Activated CD8-positive, alpha-beta memory T cell treated with anti-CD3 and anti-CD28 coated beads for 48 hours (primary cell): ENCODE results near the gene TIMM44.
"Not testable (repeated sequence)": the region's sequence is repeated elsewhere in the genome, so short reads cannot be mapped to it uniquely, and the experiment has no call there.

Experiments used
- DNase-seq, 3 experiments: peaks; one replicate each; pipeline ENCODE4 v3.0.0-alpha.2; 2020; ENCODE audit warnings: low read depth in 2 of 3, low spot score in 2 of 3

The TIMM44 gene

DNA sequence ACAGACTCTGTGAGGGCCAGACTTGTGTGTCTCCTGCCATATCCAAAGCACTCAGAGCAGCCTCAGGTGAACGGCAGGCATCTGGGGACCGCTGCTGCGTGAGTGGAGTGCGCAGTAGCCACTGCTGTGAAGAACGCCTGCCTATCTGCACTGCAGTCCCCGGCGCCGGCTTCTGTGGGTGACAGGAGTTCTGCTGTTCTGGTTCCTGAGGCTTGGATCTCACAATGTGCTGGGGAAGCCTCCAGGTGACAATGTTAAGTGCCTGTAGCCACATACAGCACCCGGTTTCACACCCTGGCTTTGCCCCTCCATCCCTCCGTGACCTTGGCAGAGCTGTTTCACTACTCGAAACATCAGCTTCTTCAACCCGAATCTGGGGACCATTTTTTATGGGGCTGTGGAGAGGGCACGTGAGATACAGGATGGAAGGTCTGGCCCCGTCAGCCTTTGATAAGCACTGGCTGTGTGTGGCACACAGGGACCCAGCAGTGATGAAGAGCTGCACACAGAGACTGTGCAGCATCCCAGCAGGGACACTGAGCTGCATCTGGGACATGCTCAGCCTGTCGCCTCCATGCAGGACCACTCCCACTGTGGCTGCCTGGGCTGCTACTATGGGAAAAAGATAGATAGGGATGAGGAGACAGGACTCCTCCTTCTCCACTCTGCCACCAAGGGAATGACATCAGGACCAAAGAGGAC, 33.7 kb upstream of the TIMM44 start:
- DNase-seq, result no peak

DNA sequence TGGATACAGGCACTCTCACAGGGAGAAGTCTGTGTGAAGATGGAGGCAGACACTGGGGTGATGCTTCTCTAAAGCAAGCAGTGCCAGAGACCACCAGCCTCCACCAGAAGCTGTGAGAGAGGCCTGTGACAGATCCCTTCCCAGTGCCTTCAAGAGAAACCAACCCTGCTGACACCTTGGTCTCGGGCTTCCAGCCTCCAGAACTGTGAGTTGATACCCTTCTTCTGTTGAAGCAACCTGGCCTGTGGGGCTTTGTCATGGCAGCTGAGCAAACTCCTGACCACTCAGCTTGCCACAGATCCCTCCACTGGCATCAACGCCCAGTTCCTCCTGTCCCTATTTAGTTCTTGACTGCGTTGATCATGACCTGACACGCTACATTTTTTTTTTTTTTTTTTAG, 33.0 kb upstream of the TIMM44 start:
- DNase-seq, result no peak

DNA sequence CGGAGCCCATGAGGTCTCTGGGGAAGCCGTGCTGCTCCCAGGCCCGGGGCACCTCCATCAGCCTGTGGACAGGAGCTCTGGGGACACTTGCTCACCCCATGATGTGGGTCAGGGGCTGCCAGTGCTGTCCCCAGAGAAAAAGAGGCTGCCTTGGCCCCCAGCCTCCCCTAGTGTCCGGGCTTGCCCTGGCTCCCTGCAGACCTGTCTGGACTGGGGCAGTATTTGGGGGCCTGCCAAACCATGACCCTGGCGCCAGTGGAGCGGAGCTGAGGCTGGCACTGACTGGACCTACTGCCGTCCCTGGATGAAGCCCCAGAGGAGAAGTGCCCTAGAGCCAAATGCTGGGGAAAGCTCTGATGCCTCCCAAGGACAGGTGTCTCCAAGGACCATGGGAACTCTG, 31.6 kb upstream of the TIMM44 start:
- DNase-seq, result no peak

DNA sequence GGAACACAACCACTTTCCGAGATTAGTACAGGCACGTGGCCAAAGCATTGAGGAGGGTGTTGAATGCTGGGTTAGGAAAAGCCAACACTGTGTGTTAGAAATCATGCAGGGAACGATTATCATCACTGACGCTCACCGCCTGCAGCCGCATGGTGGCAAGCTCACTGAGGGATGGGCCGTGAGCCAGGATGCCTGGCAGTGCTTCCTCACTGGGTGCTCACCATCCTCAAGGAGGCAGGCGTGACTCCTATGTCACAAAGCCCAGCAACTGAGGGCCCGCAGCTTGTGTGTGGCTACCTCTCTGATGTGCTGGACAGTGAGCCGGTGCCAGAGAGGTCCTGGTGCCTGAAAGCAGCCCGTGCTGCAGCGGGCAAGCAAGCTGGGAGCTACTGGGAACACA, 30.4 kb upstream of the TIMM44 start:
- DNase-seq, result no peak

DNA sequence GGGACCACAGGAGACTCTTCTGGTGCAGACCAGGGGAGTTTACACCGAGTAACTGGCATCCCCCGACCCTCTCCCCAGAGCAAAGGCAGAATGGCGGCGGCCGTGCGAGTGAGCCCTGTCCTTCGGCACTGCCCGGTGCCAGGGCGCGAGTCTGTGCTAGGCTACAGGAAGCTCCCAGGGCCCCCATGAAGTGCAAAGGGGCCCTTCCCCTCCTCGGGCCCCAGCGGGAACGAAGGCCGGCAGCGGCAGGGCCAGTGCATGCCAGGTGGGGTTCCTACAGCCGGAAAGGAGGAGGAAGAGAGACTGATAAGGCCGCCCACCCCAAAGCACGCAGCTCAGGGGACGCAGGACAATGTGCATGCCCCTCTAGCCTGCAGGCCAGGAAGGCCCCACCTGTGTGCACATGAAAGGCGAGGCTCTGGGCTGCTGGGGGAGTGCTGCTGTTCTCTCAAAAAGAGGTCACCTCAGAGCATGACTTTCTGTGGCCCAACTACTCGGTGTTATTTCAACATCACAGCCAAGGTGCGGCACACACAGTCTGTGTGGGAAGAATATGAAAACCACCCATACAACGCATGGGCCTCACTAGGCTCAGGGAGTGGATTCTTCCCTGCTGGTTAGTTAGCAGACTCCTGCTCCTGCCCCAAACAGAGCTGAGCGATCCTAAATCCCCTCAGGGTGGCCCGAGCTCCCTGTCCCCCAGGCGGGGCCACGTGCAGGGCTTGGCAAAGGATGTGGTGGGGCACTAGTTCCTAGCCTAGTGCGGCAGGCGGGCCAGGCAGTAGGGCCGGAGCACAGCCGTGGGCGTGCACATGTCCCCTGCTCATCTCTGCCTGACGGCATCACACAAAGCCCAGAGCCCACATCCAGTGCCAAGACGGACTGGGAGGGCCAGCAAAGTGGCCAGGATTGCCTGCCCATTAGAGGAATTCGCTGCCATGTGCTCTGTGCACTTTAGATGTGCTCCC, 28.4 kb upstream of the TIMM44 start:
- no peak for DNase-seq

DNA sequence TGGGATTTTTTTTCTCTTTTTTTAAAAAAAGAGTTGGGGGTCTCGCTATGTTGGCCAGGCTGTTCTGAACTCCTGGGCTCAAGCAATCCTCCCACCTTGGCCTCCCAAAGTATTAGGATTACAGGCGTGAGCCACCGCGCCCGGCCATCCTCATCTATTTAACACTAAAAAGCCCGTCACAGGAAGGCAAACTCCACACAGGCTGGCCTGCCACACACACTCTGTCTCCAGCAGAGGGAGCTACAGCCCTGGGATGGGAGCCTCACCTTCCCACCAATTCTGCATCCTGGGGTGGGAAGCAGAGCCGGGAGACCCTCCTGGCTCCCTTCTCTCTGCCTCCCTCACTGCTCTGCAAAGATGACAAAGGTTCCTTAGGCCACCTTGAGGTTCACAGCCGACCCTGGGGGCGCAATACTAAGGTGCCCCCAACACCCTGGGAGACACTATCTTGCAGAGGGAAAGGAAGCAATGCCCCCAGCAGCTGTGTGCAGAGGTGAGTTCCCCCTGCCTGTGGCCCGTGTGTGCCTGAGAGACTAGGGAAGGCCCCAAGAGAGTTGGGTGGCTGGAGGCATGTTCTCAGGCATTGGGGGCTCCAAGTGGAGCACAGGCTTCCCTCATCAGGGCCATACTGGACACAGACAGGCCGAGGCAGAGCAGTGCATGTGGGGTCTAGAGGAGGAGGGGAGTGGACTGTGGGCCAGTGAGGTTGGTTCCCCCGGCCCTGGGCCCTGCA, 27.4 kb upstream of the TIMM44 start:
- no peak for DNase-seq

DNA sequence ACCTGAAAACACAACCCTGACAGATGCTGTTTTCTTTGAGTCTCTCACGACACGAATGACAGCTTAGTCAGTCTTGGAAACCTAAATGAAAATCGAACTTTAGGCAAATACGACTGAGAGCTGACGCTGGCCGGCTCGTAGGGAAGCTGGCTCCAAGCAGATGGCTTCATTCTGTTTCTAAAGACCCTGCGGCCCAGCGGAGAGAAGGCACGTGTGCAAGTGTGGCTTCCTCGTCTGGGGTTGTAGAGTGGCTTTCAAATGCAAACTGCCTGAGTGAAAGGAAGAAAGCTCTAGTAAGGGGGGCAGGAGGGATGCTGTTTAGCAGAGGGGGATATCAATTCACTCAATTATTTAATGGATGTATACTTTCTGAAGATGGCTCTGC, 26.1 kb upstream of the TIMM44 start:
- DNase-seq, result no peak

DNA sequence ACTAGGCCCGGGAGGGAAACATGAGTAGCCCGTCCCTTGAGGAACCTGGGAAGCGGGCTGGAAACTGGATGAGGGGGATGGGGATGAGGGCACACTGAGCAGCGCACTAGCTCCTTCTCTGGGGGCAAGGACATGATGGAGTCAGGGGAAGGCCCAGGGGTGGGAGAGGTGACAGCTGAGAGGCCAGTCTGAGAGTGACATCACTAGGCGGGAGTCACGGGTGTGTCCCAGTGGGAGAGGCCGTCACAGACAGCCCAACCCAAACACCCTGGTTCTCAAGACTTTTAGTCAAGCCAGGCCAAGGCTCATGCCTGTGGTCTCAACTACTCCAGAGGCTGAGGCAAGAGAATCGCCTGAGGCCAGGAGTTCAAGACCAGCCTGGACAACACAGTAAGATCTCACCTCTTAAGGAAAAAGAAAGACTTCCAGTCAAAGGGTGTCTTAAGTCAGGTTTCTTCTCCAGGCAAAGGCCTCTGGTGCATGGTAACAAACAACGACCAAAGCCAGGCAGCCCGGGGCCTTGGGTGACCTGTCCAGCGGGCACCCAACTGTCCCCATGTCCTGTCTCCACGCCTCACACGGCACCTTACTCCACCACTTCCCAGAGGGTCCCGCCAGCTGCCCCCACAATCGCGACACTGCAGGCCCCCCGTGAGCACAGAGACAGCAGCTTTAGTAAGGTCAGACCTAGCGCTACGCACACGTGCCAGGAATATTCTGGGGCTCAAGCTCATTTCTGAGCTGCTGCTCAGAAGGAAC, 25.5 kb upstream of the TIMM44 start:
- no peak for DNase-seq

DNA sequence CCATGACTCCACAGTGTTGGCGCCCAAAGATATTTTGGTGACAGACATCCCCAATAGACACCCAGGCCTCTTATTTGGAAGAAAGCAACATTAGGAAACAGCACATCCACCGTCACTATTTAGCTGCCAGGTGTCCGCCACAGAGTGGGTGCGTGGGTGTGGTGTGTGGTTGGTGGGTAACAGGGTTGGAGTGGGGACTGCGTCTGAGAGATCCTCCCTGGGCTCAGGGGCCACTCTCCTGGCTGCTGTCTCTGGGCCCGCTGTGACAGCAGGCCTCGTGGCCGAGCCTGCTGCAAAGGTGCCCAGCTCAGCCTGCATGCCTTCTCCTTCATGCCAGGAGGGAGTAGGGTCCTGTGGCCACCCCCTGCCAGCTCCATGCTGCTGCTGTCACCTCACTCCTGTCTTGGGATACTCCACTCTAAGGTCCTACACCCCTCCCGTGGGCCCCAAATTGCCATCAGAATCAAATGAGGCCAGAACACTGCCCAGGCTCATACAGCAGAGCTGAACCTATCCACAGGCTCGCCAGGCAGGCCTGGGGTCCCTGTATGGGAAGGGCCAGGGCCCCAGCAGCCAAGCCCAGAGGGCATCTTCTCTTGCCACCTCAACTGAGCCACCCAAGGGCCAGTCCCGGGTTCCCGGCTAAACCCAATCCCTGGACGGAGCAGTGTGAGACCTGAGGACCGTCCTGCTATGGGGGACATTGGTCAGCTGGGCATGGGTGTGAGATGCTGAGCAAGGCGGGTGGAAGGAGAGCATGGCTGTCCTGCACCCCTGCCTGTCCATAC, 24.7 kb upstream of the TIMM44 start:
- DNase-seq, result no peak

DNA sequence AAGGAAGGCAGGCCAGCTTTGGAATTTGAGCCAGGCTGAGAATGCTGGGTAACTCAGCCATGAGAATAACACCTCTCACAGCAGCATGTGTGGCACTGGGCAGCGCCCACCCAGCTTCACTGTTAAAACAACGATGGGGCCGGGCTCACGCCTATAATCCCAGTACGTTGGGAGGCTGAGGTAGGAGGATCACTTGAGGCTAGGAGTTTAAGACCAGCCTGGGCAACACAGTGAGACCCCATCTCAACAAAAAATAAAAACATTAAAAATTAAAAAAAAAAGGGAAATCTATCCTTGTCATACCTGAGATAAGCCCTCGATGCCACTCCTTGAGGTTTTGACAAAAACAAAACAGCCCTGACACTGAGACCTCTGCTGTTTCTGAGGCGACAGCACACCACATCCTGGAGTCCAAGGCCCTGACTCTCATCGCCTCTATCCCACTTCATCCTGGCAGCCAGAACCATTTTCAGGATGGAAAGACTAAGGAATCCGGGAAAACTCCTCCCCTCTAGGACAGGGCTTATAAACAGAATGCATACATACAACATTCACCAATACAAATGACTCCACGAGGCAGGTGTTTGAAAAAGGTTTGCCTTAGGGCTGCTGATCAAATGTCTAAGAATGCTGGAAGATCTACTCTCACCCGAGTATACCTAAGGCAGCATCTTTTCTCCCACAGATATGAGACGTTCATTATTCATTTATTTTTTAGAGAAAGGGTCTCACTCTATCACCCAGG, 22.6 kb upstream of the TIMM44 start:
- no peak for DNase-seq

DNA sequence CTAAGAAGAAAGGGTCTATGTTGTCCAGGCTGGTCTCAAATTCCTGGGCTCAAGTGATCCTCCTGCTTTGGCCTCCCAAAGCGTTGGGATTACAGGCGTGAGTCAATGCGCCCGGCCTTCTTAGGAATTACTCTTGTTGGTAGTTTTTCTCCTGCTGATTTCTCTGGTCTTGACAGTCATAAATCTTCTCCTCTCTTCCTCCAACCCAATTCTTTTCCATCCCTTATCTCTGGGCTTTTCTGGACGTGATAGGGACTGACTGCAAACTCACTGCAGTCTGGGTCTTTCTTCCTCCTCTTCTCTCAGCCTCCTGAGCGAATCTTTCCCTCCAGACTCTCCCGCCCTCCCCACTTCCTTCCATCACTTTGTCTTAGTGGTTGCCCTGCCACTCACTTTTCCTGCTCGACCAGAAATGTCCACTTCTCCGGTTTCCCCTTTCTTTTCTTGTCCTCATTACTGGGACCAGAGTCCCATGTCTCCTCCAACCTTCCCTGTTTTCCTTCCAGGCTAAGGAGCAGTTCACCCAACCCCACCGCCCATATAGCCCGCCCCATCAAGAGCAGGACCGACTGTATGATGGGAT, 21.9 kb upstream of the TIMM44 start:
- DNase-seq, result no peak

DNA sequence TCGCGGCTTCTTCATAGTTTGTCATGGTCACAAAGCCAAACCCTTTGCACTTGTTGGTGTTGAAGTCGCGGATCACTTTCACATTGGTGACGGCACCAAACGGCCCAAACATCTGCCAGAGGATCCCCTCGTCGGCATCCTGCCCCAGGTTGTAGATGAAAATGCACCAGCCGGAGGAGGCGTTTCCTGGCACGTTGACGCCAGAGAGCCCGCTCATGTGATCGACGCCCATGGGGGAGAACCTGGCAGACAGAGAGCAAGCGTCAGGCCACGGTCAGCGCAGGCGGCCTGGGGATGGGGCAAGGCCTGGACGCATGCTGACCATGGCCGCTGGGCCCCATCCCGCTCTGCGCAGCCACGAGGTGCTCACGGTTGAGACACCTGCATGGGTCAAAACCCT, 20.1 kb upstream of the TIMM44 start:
- DNase-seq, result no peak

DNA sequence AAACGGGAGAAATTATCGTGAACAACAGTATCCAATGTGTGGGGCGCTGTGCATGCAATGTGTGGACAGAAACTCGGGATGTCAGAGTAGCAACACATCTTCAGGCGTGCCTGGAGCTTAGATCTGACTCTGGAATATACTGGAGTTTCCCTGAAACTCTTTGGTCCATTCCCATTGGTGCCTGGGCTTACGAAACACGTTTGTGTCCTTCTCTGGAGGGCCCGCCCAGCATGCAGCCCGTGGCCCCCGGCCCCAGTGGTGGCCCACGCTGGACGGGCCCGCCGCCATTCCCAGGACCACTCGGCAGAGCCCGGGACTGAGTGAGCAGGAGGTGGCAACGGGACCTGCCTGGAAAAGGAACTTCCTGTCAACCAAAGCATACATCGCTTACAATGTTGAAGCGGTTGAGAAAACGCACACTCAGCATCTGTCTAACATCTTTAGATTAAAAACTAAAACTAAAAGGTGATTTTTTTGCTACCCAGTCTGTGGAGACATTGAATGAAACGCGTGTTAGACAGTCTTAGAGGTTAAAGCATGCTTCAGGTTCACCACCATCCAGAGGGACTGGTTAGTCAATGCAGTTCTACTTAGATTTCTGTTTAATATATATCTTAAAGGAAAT, 19.3 kb upstream of the TIMM44 start:
- DNase-seq, result no peak

DNA sequence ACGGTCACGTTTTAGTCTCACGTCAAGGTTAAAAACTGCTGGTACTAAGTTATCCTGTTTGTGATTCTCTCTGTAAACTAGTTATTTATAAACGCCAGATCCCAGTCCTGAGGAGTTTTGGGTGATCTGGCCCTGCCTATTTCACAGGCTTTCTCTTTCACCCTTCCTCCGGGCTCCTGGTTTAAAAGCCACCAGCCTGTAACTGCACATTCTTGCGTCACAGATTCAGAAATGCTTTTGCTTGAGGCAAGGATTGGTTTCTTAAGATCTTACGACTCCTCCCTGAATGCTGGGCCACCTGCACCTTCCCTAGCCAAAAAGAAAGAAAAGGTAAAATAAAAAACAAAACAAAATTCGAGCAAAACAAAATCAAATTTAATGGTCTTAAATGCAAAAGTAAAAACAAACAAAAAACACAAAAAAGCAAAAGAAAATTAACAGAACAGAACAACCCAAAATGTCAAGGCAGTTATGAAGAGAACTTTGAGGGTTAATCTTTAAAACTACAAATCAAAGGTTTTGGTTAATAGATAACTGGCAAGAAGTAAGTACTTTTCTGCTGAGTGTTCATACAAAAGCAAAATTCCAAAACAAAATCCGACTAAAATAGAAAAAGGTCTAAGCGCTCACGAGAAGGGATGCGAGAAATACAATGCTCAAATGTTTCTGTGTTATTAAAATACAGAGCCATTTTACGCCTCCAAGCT, 18.6 kb upstream of the TIMM44 start:
- DNase-seq, result no peak

DNA sequence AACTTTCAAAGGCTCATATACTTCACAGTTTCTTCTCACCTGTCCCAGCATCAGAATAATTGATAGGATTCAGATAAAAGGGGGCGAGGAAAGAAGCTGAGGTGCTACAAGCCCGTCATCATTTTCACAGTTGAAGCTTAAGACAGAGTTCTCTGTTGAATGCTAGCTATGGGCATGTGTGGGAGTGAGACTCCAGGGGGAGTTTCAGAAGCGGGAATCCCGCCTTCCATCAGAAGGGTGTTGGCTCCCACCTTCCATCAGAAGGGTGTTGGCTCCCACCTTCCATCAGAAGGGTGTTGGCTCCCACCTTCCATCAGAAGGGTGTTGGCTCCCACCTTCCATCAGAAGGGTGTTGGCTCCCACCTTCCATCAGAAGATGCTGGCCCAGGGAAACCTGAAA, 17.6 kb upstream of the TIMM44 start:
- DNase-seq, result not testable (repeated sequence)

DNA sequence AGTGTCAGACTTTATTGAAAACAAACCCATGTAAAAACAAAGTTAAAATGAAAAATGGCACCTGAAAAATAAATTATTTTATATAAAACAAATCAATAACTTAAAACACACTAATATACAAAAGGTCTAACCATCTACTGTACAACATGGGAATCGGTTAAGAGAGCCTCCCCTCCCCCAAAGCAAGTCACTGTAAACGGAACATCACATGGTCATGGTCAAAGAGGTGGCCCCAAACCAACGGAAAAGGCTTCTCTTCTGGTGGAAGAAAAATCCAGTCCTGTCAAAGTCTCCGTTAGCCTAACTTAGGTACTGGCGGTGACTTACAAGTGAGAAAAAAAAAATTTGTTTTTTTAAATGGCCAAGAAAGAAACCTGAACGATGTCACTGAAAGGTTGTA, 15.7 kb upstream of the TIMM44 start:
- DNase-seq, result no peak

DNA sequence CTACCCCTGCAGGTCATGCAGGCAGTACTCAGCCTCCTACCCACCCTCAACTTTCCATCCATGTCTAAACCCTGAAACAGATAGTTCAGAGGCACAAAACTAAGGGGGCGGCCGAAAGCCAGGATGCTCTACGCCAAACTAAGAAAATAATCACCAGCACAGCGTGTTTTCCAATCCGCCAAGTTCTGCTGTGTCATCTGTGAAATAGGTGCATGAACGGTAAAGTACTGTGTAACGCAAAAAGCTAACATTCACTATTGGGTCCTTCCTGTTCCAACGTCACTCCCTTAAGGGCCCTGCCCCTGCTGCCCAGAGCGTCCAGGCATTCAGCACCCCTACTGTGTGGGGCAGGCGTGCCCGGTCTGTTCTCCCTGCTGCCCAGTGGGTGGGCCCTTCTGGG, 12.2 kb upstream of the TIMM44 start:
- DNase-seq, result no peak

DNA sequence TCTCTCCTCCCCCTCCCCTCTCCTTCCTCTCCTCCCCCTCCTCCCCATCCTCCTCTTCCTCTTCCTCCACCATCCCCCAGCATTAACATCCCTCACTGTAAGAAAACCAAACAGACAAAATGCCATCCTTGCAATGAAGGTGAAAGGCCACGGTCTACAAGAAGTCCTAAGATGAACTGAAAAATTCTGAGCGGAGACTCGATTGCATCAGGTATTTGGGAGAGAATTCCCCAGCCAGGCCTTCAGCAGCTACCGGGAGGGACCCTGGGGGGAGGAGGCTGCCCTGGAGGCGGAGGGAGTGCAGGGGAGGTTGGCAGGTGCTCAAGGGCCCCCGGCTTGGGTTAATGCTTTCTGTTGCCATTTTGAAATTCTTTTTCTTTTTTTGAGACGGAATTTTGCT, 10.1 kb upstream of the TIMM44 start:
- no peak for DNase-seq
